ENCODE data around the gene ZSWIM9. TPM values are rescaled to one million over a fixed set of nuclear protein-coding genes. Genes with fewer than 3 reads are reported as not detected.

The ZSWIM9 gene
- polyA plus RNA-seq, 1 donor from 2014 or later = 2.6 TPM

- Histone ChIP-seq H2AFZ (ENCODE audit: low read depth, low read length) (no peak overlapping the region), H3F3A (ENCODE audit: insufficient read depth, low read length, poor library complexity, severe bottlenecking) (no peaks in the 10 kb centered on the region), H3K4me2 (ENCODE audit: low read length) (no peak overlapping the region), H3K79me2 (replicated peaks; ENCODE audit: insufficient read depth, low read length) (no peaks in the 10 kb centered on the region), H3K9ac (ENCODE audit: low read length) (no peak overlapping the region), H3K27ac (ENCODE audit: low read length) (no peak overlapping the region), H3K9me3 (ENCODE audit: low read length) (no peaks in the 10 kb centered on the region), H3K9me2 (ENCODE audit: insufficient read depth, low read length) (no peaks in the 10 kb centered on the region), H3K4me3 (ENCODE audit: low read length) (no peak overlapping the region), H3K36me3 (ENCODE audit: insufficient read depth, low read length) (no peaks in the 10 kb centered on the region), H4K20me1 (ENCODE audit: insufficient read depth) (no peaks in the 10 kb centered on the region), H3K27me3 (ENCODE audit: insufficient read depth, low read depth, low read length) (no peaks in the 10 kb centered on the region)
- TF ChIP-seq SMC3 (conservative IDR thresholded peaks at IDR 0.05; ENCODE audit: poor library complexity) (no peak), MXI1 (conservative IDR thresholded peaks at IDR 0.05; ENCODE audit: poor library complexity, severe bottlenecking) (no peak), REST (IDR thresholded peaks at IDR 0.05; ENCODE audit: borderline replicate concordance) (no peak), CTCF (IDR thresholded peaks at IDR 0.05; ENCODE audit: poor library complexity, severe bottlenecking) (no peak), EZH2 (IDR thresholded peaks at IDR 0.05; ENCODE audit: borderline replicate concordance, insufficient read depth, low read length, poor library complexity, severe bottlenecking) (no peak), RAD21 (conservative IDR thresholded peaks at IDR 0.05) (no peak), POLR2AphosphoS5 (IDR thresholded peaks at IDR 0.05) (no peak), TAF1 (IDR thresholded peaks at IDR 0.05; ENCODE audit: low read depth) (no peak)
These were observed 33.9 kb upstream of the ZSWIM9 start for GRCh38 chr19:48136547-48136946.

- Histone ChIP-seq H3K9me3 (ENCODE audit: low read length) (no peaks in the 10 kb centered on the region), H4K20me1 (ENCODE audit: insufficient read depth) (no peaks in the 10 kb centered on the region), H3K4me3 (ENCODE audit: low read length) (no peak overlapping the region), H3K27ac (ENCODE audit: low read length) (no peak overlapping the region), H2AFZ (ENCODE audit: low read depth, low read length) (no peak overlapping the region), H3K36me3 (ENCODE audit: insufficient read depth, low read length) (no peaks in the 10 kb centered on the region), H3F3A (ENCODE audit: insufficient read depth, low read length, poor library complexity, severe bottlenecking) (no peaks in the 10 kb centered on the region), H3K4me2 (ENCODE audit: low read length) (no peak overlapping the region), H3K9me2 (ENCODE audit: insufficient read depth, low read length) (no peaks in the 10 kb centered on the region), H3K9ac (ENCODE audit: low read length) (no peak overlapping the region), H3K27me3 (ENCODE audit: insufficient read depth, low read depth, low read length) (no peaks in the 10 kb centered on the region), H3K79me2 (replicated peaks; ENCODE audit: insufficient read depth, low read length) (no peaks in the 10 kb centered on the region)
- TF ChIP-seq CTCF (IDR thresholded peaks at IDR 0.05; ENCODE audit: poor library complexity, severe bottlenecking) (no peak), TAF1 (IDR thresholded peaks at IDR 0.05; ENCODE audit: low read depth) (no peak), EZH2 (IDR thresholded peaks at IDR 0.05; ENCODE audit: borderline replicate concordance, insufficient read depth, low read length, poor library complexity, severe bottlenecking) (no peak), EP300 (conservative IDR thresholded peaks at IDR 0.05; ENCODE audit: poor library complexity, severe bottlenecking) (no peak), MXI1 (conservative IDR thresholded peaks at IDR 0.05; ENCODE audit: poor library complexity, severe bottlenecking) (no peak), POLR2AphosphoS5 (IDR thresholded peaks at IDR 0.05) (no peak), SMC3 (conservative IDR thresholded peaks at IDR 0.05; ENCODE audit: poor library complexity) (no peak), RAD21 (conservative IDR thresholded peaks at IDR 0.05) (no peak), REST (IDR thresholded peaks at IDR 0.05; ENCODE audit: borderline replicate concordance) (no peak)
These were observed 33.1 kb upstream of the ZSWIM9 start for GRCh38 chr19:48137411-48137810.
